DMS153 (cell line): ENCODE results near the gene CD79B.
A peak's percentile ranks its signal among the peaks of the same experiment; 100 is the strongest.
"Not testable (repeated sequence)": the region's sequence is repeated elsewhere in the genome, so short reads cannot be mapped to it uniquely, and the experiment has no call there.

ENCODE experiments used
- DNase-seq: peaks from one replicate; lab custom pipeline; 2025; lab: John Stamatoyannopoulos, UW

Gene CD79B

GRCh38 chr17:63909586-63909985 is 22.5 kb downstream of the CD79B start:
- not testable (repeated sequence) for DNase-seq

DNA sequence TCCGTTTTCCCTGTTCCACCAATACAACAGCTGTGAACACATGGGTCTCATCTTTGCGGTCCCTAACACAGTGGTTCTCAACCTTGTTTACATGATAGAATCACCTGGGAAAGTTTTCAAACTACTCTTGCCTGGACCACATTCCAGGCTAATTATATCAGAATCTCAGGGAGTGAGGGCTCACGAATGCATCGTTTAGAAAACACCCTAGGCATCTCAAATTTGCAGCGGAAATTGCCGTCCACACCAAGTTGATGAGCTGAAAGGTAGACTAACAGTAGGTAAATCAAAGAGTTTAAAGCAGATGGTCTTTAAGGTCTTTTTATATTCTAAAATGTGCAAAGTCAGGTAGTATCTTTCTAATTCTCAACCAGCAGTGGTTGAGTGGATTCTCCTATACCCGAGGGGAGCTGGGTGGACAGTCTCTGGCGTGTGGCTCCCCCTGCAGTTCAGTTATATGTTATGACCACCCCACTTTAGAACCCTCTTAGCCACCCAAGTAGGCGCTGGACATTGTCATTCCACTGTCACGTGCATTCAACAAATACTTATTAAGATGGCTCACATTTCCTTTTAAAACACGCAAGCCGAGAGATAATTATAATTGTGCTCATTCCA is 24.9 kb downstream of the CD79B start:
- DNase-seq = not testable (repeated sequence)

DNA sequence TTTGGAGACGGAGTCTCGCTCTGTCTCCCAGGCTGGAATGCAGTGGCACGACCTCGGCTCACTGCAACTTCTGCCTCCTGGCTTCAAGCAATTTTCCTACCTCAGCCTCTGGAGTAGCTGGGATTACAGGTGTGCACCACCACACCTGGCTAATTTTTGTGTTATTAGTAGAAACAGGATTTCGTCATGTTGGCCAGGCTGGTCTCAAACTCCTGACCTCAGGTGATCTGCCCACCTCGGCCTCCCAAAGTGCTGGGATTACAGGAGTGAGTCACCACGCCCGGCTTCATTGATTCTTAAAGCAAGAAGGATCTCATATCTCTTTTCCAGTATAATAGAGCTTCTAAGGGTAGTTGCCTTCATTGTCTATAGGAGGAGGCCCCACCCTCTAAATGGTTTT is 27.3 kb downstream of the CD79B start:
- DNase-seq = not testable (repeated sequence)

GRCh38 chr17:63903787-63904201 is 28.3 kb downstream of the CD79B start:
- DNase-seq = not testable (repeated sequence)

DNA sequence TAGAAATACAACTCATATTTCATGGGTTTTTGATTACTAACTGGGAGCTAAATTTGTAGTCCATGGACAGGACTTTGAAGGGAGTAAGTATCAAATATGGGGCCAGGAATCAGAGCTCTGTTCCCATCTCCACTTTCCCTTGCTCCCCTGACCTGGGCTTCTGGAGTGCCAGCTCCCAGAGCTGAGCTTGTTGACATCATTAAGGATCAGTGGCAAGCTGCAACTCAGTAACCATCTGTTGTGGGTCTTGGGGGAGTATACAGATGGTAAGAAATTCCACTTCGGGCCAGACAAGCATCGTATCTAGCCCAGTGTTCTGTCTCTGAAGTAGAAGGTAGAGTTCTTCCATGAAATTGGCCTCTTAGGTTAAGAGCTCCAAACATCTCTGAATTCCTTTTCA is 30.2 kb downstream of the CD79B start:
- not testable (repeated sequence) for DNase-seq

- not testable (repeated sequence) for DNase-seq
These were observed 33.0 kb downstream of the CD79B start for GRCh38 chr17:63898899-63899798.

GRCh38 chr17:63896524-63897354 is 35.4 kb downstream of the CD79B start, which contains the start of gene CSH1:
CSH1 (minus strand) TSS chr17:63896574; CDS start chr17:63896511, 63 bp downstream.
- DNase-seq = not testable (repeated sequence)

- DNase-seq = not testable (repeated sequence)
These were observed 37.3 kb downstream of the CD79B start for GRCh38 chr17:63894821-63895220.

- DNase-seq = not testable (repeated sequence)
These were observed 38.1 kb downstream of the CD79B start for GRCh38 chr17:63894021-63894420.

DNA sequence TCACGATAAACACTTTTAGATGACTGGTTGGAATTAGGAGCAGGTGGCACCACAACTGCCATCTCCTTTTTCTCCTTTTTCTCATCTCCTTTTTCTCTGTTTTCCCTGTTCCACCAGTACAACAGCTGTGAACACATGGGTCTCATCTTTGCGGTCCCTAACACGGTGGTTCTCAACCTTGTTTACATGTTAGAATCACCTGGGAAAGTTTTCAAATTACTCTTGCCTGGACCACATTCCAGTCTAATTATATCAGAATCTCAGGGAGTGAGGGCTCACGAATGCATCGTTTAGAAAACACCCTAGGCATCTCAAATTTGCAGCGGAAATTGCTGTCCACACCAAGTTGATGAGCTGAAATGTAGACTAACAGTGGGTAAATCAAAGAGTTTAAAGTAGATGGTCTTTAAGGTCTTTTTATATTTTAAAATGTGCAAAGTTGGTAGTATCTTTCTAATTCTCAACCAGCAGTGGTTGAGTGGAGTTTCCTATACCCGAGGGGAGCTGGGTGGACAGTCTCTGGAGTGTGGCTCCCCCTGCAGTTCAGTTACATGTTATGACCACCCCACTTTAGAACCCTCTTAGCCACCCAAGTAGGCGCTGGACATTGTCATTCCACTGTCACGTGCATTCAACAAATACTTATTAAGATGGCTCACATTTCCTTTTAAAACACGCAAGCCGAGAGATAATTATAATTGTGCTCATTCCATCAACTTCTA is 39.7 kb downstream of the CD79B start:
- not testable (repeated sequence) for DNase-seq

DNA sequence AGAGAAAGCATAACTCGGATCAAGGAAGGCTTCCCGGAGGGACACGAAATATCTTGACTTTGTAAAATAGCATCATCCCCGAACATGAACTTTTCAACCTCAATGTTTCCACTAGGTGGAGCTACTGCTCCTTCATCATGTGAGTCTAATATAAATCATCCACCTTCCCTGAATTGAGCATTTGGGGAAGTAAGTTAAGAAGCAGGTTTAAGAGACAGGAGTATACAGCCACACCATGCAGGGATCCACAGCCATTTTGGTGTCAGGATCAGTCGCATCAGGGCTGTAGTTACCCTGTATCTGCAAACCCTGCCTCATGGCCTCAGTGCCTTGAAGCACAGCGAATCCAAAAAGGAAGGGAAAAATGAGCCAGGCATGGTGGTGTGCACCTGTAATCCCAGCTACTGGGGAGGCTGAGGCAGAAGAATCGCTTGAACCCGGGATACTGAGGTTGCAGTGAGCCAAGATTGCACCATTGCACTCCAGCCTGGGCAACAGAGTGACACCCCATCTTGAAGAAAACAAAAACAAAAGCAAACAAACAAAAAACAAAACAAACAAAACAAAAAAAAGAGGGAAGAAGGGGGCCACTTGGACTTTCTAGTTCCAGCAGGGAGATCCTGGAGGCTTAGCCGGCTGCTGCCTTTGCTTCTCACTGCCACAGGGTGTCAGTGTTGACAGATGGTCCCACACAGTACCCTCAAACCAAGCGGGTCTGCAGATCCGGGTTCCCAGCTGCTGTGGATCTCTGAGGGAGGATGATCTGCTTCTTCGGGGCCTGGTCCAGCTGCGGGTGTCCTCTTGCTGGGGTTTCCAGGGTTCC is 42.9 kb downstream of the CD79B start:
- peak; percentile 1 for DNase-seq

DNA sequence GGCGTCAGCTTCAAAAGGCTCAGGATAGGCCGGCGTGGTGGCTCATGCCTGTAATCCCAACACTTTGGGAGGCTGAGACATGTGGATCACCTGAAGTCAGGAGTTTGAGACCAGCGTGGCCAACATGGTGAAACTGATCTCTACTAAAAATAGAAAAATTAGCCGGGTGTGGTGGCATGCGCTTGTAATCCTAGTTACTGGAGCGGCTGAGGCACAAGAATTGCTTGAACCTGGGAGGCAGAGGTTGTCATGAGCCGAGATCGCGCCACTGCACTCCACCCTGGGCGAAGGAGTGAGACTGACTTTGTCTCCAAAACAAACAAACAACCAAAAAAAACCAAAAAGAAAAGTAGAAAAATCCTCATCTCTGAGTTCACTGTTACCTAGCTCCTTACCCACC is 47.0 kb downstream of the CD79B start:
- not testable (repeated sequence) for DNase-seq

DNA sequence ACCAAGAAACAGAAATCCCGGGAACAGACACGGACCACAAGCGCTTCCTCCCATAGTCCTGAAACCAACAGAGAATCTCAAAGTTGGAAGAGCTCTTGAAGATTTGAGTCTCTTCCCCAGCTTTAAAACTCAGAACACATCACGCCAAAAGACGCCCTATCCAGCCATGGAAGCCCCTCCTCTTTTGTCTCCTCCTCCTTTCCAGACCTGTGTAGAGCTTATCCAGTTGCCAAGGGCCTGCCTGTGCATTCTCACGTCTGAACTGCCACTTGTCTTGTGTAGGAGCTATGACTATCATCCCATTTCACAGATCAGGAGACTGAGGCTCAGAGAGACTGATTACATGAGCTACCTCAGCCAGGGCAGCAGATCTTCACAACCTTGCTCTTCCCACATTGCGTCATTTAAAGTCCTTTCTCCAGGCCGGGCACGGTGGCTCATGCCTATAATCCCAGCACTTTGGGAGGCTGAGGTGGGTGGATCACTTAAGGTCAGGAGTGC is 49.5 kb downstream of the CD79B start:
- not testable (repeated sequence) for DNase-seq

GRCh38 chr17:63881935-63882601 is 50.1 kb downstream of the CD79B start, which contains the start of gene GH2:
GH2 (minus strand) TSS chr17:63881944; CDS start chr17:63881801, 143 bp downstream.
- peak; percentile 2 for DNase-seq

GRCh38 chr17:63881337-63881736 is 50.8 kb downstream of the CD79B start:
- DNase-seq = peak; percentile 16

GRCh38 chr17:63880706-63881105 is 51.4 kb downstream of the CD79B start:
- no peak for DNase-seq
